GM12865 (cell line): ENCODE measurements around the gene SPATA12.

Source experiments
- DNase-seq: peaks from one replicate; pipeline ENCODE4 v3.0.0; 2010; ENCODE audit warnings: low read depth
- H3K4me3 ChIP-seq: 2 replicates; pipeline ENCODE4 v1.5.1; 2011; ENCODE audit warnings: mild to moderate bottlenecking, low read depth, low read length, control low read depth
- TF ChIP-seq, protein P1 (sequence below): IDR thresholded peaks from 2 replicates; pipeline ENCODE4 v1.5.1; 2011; ENCODE audit warnings: low read length, control low read depth, low read depth, inconsistent platforms; ENCODE audit not compliant: insufficient read depth; ENCODE audit errors: missing control alignments

SPATA12 gene

DNA sequence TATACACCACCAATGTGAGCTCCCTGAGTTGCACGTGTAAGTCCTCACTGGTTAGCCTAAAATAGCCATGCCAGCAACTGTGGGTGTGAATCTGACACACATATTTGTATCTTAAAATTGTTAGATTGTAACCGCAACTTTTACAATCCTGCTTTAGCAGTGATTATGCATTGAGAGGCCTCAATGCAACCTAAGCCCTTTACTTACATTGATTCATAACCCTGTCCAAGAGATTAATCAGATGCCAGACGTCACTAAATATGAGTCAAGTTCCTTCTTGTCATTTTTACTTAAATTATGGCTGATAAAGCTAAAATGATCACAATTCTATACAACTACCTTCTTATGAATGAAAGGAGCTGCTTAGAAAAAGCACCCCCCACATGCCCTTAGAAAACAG lies 57.8 kb downstream of the SPATA12 start:
- no peak for DNase-seq
- no peak overlapping the region for H3K4me3 ChIP-seq
- TF ChIP-seq, protein P1, sequence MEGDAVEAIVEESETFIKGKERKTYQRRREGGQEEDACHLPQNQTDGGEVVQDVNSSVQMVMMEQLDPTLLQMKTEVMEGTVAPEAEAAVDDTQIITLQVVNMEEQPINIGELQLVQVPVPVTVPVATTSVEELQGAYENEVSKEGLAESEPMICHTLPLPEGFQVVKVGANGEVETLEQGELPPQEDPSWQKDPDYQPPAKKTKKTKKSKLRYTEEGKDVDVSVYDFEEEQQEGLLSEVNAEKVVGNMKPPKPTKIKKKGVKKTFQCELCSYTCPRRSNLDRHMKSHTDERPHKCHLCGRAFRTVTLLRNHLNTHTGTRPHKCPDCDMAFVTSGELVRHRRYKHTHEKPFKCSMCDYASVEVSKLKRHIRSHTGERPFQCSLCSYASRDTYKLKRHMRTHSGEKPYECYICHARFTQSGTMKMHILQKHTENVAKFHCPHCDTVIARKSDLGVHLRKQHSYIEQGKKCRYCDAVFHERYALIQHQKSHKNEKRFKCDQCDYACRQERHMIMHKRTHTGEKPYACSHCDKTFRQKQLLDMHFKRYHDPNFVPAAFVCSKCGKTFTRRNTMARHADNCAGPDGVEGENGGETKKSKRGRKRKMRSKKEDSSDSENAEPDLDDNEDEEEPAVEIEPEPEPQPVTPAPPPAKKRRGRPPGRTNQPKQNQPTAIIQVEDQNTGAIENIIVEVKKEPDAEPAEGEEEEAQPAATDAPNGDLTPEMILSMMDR, result no peak

DNA sequence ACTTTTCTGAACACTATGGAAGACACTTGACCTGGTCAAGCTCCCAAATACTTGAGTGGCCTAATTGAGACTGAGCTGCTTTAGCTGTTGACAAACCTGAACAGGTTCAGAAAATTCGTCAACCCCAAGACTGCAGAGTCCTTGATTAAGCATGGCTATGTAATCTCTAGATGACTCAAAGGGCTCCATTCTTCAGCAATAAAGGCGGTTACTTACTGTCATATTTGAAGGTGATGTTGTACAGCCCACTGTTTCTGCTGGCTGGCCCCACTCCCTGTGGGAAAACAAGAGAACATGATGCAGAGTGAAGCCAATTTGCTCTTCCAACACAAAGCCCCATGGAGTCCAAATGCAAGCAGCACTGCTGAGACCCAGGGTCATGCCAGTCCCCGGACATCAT lies 59.6 kb downstream of the SPATA12 start:
- DNase-seq, result no peak
- H3K4me3 ChIP-seq, result no peak overlapping the region
- TF ChIP-seq, protein P1, result no peak

DNA sequence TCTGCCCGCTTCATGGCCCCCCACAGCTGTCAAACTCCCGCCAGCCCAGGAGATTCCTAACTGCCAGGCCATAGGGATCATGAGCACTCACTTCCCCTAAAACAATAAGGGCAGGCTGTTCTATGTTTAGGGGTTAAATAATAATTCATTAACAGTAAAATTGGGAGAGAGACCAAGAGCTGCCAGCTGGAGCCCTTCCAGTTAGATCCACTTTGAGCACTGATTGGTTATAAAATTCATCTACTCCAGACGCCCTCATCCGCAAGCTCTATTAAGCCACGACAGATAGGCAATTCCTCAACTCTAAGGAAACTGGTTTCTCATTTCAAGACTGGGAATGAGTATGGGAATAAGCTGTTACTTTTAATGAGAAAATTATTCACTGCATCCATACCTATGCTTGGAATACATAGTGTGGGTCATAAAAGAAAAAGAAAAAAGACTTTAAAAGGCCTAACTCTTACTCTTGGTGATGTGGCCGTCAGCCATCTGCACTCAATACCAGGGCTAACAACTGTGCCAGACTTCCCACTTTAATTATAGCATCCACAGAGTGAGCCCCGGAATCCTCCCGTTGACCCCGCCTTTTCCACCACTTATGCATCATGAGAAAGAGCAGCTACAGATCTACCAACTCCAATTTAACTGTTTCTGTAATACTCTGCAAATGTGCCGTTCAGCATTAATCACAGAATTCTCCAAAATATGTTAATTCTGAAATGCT lies 60.1 kb downstream of the SPATA12 start:
- TF ChIP-seq, protein P1, result no peak
- H3K4me3 ChIP-seq, result no peak overlapping the region
- DNase-seq, result no peak
